Measurements from ENCODE around the gene EID2B. TPM values are rescaled to one million over a fixed set of nuclear protein-coding genes. Genes with fewer than 3 reads are reported as not detected.
A peak's percentile ranks its signal among the peaks of the same experiment; 100 is the strongest.

The EID2B gene
- polyA plus RNA-seq, 1 of the 3 experiments (the other 2 are of a cell fraction), result 6.5 TPM

DNA sequence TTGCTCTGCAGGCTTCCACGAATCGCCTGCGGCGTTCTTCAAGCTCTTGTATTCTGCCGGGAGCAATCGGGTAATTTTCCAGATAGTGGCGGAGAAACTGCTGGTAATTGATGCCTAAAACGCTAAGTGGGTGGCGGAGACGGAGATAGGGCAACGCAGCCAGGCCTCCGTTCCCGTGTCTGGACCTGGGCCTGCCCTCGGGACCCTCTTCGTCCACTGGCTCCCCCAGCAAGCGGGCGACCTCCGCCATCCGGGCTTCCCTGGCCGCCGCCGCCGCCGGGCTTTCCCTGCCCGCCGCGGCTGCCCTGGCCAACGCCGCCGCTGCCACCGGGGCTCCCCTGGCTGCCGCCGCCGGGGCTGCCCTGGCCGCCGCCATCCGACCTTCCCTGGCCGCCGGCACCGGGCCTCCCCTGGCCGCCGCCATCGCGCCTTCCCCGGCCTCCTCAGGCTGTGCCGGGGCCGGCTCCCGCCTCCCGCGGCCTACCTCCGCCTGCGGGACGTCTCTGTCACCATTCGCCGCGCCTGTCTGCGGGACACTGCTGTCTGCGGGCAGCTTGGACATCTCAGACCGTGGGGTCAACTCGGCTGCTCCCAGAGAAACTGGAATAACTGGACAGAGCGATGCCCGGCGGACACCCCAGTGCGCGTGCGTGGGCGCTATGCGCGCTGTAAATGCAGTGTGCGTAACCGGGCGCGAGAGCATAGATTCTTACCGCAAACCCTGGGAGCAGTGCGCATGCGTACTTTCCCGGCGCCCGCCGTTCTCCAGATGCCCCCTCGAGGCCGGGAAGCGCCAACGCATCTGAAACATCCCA is 7.1 kb upstream of the EID2B start, which contains the start of gene EID2 (continued):
- TF ChIP-seq, protein P1, sequence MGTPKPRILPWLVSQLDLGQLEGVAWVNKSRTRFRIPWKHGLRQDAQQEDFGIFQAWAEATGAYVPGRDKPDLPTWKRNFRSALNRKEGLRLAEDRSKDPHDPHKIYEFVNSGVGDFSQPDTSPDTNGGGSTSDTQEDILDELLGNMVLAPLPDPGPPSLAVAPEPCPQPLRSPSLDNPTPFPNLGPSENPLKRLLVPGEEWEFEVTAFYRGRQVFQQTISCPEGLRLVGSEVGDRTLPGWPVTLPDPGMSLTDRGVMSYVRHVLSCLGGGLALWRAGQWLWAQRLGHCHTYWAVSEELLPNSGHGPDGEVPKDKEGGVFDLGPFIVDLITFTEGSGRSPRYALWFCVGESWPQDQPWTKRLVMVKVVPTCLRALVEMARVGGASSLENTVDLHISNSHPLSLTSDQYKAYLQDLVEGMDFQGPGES (IDR thresholded peaks at IDR 0.05; ENCODE audit: low read depth, low read length), result no peak
- TF ChIP-seq, protein P2, sequence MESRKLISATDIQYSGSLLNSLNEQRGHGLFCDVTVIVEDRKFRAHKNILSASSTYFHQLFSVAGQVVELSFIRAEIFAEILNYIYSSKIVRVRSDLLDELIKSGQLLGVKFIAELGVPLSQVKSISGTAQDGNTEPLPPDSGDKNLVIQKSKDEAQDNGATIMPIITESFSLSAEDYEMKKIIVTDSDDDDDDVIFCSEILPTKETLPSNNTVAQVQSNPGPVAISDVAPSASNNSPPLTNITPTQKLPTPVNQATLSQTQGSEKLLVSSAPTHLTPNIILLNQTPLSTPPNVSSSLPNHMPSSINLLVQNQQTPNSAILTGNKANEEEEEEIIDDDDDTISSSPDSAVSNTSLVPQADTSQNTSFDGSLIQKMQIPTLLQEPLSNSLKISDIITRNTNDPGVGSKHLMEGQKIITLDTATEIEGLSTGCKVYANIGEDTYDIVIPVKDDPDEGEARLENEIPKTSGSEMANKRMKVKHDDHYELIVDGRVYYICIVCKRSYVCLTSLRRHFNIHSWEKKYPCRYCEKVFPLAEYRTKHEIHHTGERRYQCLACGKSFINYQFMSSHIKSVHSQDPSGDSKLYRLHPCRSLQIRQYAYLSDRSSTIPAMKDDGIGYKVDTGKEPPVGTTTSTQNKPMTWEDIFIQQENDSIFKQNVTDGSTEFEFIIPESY (IDR thresholded peaks at IDR 0.05; ENCODE audit: borderline replicate concordance, low read depth), result no peak
- TF ChIP-seq, protein P3, sequence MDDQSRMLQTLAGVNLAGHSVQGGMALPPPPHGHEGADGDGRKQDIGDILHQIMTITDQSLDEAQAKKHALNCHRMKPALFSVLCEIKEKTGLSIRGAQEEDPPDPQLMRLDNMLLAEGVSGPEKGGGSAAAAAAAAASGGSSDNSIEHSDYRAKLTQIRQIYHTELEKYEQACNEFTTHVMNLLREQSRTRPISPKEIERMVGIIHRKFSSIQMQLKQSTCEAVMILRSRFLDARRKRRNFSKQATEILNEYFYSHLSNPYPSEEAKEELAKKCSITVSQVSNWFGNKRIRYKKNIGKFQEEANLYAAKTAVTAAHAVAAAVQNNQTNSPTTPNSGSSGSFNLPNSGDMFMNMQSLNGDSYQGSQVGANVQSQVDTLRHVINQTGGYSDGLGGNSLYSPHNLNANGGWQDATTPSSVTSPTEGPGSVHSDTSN (IDR thresholded peaks at IDR 0.05), result no peak
- TF ChIP-seq MXI1 (IDR thresholded peaks at IDR 0.05; ENCODE audit: low read depth, low read length), result peak; percentile 80
- no peak for TF ChIP-seq RXRA (IDR thresholded peaks at IDR 0.05; ENCODE audit: borderline replicate concordance, low read depth)
- no peak for TF ChIP-seq EP300 (IDR thresholded peaks at IDR 0.05; ENCODE audit: borderline replicate concordance in 1 of 2, low read depth in 1 of 2, low read length in 1 of 2)

DNA sequence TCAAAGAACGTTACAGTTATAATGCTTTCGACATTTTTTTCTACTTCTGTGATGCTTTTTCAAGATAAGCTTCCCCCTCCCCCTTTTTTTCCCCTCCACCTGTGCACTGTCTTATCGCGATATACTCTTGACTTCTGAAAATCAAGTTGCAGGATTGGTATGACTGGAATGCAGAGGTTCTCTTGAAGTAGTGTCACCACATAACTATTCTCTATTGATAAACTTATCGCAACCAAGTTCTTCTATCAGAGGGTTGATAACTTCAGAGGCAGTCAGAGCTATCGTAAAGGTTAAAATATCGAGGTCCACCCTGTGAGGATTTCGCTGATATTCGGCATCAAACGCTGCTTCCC is 6.5 kb upstream of the EID2B start:
- ChIA-PET POLR2A (no interaction called here), CTCF (interaction anchor here (0.6 to 2.4 kb wide), 8 partner anchors 11 to 141 kb away, joined by 3 to 16 read pairs (median 3); partner anchors contain the start of genes DLL3 and RPS16)
- Histone ChIP-seq H3K9me2 (no peaks in the 10 kb centered on the region), H4K20me1 (ENCODE audit: insufficient read depth) (peaks cover 7% of the 10 kb centered on the region; the same call in 1 of the 2 replicates), H3K27ac (ENCODE audit: low read depth in 2 of 2, low read length in 1 of 2) (peak overlapping the region; percentile 84 to 89), H3K27me3 (ENCODE audit: insufficient read depth) (no peaks in the 10 kb centered on the region; the same call in 1 of the 2 replicates), H3K9ac (peak overlapping the region; percentile 84), H3K4me2 (peak overlapping the region; percentile 81), H3F3A (replicated peaks; ENCODE audit: insufficient read depth) (no peaks in the 10 kb centered on the region), H3K4me1 (ENCODE audit: control insufficient read depth in 1 of 2, insufficient read depth in 2 of 2, low read depth in 1 of 2, low read length in 1 of 2) (peaks cover 3 to 7% of the 10 kb centered on the region in 2 experiments; a peak in 2 of 4 replicates), H3K9me3 (no peaks in the 10 kb centered on the region), H3K79me2 (ENCODE audit: insufficient read depth) (peaks cover 29% of the 10 kb centered on the region), H3K36me3 (replicated peaks in 1 of 2; ENCODE audit: control insufficient read depth in 1 of 2, insufficient read depth in 2 of 2, low read length in 1 of 2) (no peaks in the 10 kb centered on the region), H2AFZ (ENCODE audit: low read depth) (no peak overlapping the region), H3K4me3 (ENCODE audit: low read depth in 2 of 2, low read length in 1 of 2) (peak overlapping the region; percentile 77 to 88)
- WGBS (ENCODE audit: low lambda C conversion rate), result 5% methylated on average over 10 of the region's 10 CpGs
- TF ChIP-seq, protein P2 (IDR thresholded peaks at IDR 0.05; ENCODE audit: borderline replicate concordance, low read depth), result 0 out of 2 replicates have a peak, but pooled peaks have one; percentile 32
- TF ChIP-seq MXI1 (IDR thresholded peaks at IDR 0.05; ENCODE audit: low read depth, low read length), result no peak
- TF ChIP-seq CHD2 (IDR thresholded peaks at IDR 0.05; ENCODE audit: low read length, partially characterized antibody), result peak; percentile 89
- TF ChIP-seq SIN3A (IDR thresholded peaks at IDR 0.05; ENCODE audit: borderline replicate concordance, low read depth, low read length), result no peak
- TF ChIP-seq SMC3 (IDR thresholded peaks at IDR 0.05; ENCODE audit: low read depth, low read length), result no peak
- TF ChIP-seq, protein P4, sequence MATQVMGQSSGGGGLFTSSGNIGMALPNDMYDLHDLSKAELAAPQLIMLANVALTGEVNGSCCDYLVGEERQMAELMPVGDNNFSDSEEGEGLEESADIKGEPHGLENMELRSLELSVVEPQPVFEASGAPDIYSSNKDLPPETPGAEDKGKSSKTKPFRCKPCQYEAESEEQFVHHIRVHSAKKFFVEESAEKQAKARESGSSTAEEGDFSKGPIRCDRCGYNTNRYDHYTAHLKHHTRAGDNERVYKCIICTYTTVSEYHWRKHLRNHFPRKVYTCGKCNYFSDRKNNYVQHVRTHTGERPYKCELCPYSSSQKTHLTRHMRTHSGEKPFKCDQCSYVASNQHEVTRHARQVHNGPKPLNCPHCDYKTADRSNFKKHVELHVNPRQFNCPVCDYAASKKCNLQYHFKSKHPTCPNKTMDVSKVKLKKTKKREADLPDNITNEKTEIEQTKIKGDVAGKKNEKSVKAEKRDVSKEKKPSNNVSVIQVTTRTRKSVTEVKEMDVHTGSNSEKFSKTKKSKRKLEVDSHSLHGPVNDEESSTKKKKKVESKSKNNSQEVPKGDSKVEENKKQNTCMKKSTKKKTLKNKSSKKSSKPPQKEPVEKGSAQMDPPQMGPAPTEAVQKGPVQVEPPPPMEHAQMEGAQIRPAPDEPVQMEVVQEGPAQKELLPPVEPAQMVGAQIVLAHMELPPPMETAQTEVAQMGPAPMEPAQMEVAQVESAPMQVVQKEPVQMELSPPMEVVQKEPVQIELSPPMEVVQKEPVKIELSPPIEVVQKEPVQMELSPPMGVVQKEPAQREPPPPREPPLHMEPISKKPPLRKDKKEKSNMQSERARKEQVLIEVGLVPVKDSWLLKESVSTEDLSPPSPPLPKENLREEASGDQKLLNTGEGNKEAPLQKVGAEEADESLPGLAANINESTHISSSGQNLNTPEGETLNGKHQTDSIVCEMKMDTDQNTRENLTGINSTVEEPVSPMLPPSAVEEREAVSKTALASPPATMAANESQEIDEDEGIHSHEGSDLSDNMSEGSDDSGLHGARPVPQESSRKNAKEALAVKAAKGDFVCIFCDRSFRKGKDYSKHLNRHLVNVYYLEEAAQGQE (IDR thresholded peaks at IDR 0.05; ENCODE audit: low read depth, low read length), result no peak
- DNase-seq, result no peak
